H1 (cell line): Measurements from ENCODE around the gene SLC25A36.

Experiments used
- CREB1 ChIP-seq: IDR thresholded peaks from 2 replicates; pipeline ENCODE4 v1.6.1; 2012; ENCODE audit warnings: inconsistent platforms
- CTCF ChIP-seq, 3 experiments: IDR thresholded peaks; 1 replicate in 2 of 3; 2 replicates in 1 of 3; pipeline versions ENCODE4 v1.5.1 to v1.6.1; 2011; ENCODE audit warnings: low read length in 3 of 3, mild to moderate bottlenecking in 3 of 3, inconsistent platforms in 2 of 3, low read depth in 1 of 3, moderate library complexity in 1 of 3; ENCODE audit not compliant: insufficient read depth in 1 of 3; ENCODE audit errors: control extremely low read depth in 1 of 3
- SP1 ChIP-seq: IDR thresholded peaks from 2 replicates; pipeline ENCODE4 v1.6.1; 2011; ENCODE audit warnings: low read depth, low read length
- YY1 ChIP-seq: IDR thresholded peaks from 2 replicates; pipeline ENCODE4 v1.6.1; 2011; ENCODE audit warnings: low read depth, mild to moderate bottlenecking, low read length

GRCh38 chr3:141006344-141006743 lies 64.7 kb downstream of the SLC25A36 start:
- TF ChIP-seq YY1 = no peak
- no peak for TF ChIP-seq CTCF (IDR thresholded peaks at IDR 0.05; ENCODE audit: control extremely low read depth in 1 of 3, insufficient read depth in 1 of 3, low read depth in 1 of 3, low read length in 3 of 3)
- no peak for TF ChIP-seq CREB1
- TF ChIP-seq SP1 = no peak
